AG08395 (cell line): ENCODE results near the gene MBP.
"Not testable (repeated sequence)": the region's sequence is repeated elsewhere in the genome, so short reads cannot be mapped to it uniquely, and the experiment has no call there.

Experiments
- DNase-seq: peaks from one replicate; pipeline ENCODE4 v3.0.0; 2012; ENCODE audit warnings: mixed read lengths, low spot score

Gene MBP

DNA sequence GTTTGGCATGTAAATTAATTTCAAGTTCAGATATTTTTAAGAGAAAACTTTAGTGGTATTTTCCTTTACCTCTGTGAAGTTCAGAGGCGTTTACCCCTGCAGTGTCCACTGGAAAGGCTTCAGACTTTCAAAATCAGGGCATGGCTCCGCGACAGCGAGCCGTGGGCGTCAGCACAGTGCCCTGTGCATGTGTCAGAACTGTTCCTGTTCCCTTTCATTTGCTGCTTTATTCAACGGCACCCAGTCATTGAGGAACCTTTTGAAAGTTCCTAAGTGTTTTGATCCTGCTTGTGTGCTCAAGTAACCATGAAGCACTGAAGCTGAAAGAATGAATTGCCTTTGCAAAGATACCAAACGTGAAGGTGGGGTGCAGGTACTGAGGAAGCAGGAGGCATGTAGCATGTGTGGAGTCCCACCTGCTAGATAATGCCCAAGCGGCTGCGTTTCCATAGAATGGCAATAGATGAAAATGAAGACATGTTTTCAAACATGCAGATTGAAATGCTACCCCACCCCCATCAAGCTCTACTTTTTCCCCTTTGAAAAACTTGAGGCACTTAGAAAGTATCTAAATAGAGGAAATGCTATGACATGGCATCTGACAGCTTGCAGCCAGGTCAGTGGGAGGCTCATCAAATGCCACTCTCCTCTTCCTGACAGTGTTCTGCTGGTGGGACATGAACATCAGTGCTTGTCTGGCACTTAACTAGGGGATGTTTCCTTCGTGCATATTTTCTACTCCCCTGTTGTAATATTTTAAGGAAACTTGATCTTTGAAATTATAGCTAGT, 161.6 kb downstream of the MBP start:
- no peak for DNase-seq

DNA sequence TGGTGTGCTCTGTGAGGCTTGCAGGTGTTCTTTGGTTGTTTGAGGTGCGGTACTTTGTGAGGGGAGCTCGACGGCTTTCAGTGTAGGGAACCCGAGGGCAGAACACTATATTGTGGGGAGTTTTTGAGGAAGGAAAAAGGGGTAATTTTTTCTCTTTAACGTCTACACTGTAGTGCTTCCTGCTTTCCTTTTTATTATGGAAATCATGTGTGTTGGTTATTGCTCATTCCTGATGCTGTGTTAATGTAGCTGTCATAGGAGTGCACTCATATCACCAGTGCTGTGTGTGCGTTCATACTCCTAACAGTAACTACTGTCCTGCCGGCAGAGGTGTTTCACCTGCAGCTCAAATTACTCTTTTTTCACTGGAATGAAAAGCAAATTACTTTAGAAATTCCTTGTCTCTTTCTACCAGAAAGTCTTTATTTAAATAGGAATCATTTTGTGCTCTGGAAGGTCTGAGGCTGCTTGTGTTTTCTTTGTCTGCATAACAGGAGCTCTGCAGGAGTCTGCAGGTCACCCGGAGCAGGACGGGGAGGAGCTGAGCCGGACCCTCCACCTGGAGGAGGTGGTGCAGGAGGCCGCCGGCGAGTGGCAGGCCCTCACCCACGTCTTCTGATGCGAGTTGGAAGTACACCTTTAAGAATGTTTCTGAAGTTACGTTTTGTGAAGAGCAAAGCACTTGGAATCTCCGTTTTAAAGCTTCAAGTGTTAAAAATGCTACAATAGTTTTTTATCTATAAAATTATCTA, 164.7 kb downstream of the MBP start:
- no peak for DNase-seq

DNA sequence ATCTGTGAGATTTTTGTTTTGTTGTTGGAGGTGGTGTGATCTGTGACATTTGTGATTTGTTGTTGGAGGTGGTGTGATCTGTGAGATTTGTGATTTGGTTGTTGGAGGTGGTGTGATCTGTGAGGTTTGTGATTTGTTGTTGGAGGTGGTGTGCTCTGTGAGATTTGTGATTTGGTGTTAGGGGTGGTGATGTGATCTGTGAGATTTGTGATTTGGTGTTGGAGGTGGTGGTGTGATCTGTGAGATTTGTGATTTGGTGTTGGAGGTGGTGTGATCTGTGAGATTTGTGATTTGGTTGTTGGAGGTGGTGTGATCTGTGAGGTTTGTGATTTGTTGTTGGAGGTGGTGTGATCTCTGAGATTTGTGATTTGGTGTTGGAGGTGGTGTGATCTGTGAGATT, 165.3 kb downstream of the MBP start:
- not testable (repeated sequence) for DNase-seq

DNA sequence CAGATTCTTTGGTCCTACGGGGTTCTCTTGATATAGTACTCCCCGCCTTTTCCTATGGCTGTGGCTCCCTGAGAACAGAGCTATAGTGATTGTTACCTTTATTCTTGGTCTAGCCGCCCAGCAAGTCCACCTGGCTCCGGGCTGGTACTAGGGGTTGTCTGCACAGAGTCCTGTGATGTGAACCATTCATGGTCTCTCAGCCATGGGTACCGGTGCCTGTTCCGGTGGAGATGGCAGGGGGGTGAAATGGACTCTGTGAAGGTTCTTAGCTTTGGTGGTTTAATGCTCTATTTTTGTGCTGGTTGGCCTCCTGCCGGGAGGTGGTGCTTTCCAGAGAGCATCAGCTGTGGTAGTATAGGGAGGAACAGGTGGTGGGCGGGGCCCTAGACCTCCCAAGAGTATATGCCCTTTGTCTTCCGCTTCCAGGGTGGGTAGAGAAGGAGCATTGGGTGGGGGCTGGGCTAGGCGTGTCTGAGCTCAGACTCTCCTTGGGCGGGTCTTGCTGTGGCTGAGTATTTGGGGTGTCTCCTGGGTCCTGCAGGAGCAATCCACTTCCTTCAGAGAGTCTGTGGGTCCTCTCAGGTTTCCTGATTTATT, 166.9 kb downstream of the MBP start:
- DNase-seq: not testable (repeated sequence)

DNA sequence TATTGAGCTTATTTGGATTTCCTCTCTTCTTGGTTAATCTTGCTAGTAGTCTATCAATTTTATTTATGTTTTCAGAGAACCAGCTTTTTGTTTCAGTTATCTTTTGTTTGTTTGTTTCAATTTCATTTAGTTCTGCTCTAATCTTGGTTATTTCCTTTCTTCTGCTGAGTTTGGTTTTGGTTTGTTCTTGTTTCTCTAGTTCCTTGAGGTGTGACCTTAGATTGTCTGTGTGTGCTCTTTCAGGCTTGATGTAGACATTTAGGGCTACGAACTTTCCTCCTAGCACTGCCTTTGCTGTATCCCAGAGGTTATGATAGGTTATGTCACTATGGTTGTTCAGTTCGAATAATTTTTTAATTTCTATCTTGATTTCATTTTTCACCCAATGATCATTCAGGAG, 168.6 kb downstream of the MBP start:
- DNase-seq: no peak

DNA sequence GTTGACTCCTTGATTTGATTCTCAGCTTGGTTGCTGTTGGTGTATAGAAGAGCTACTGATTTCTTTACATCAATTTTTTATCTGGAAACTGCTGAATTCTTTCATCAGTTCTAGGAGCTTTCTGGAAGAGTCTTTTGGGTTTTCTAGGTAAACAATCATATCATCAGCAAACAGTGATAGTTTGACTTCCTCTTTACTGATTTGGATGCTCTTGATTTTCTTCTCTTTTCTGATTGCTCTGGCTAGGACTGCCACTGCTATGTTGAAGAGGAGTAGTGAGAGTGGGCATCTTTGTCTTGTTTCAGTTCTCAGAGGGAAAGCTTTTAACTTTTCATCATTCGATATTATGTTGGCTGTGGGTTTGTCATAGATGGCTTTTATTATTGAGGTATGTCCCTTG, 169.7 kb downstream of the MBP start:
- DNase-seq: no peak

DNA sequence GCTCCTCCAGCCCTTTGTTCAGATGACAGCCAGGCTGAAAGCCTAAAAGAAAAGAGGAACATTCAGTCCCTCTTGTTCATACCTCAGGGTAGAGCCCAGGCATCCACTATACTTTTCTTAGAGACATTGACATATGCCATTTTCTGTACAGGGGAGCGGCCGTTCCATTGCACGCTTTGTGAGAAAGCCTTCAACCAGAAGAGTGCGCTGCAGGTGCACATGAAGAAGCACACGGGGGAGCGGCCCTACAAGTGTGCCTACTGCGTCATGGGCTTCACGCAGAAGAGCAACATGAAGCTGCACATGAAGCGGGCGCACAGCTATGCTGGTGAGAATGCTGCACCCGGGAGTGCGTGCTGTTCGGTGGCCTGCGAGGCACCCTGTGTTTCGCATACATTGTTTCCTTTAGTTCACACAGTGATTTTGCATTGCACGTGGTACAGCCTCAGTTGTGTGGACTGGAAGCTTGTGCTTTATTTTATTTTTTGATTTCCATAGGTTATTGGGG, 172.0 kb downstream of the MBP start:
- DNase-seq: no peak

DNA sequence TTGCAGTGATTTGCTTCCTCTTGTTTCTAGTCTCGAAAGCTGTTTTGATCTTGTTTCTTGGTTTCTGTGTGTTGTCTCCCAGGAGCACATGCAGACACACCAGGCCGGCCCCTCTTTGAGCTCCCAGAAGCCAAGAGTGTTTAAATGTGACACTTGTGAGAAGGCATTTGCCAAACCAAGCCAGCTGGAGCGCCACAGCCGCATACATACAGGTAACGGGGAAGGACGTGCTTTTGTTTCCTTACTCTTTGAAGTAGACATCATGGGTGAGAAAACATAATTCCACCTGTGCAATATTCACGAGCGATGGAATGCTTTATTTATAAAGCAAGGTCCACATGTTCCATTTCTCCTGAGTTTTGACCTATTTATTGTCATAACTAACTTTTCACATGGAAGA, 173.0 kb downstream of the MBP start:
- no peak for DNase-seq

DNA sequence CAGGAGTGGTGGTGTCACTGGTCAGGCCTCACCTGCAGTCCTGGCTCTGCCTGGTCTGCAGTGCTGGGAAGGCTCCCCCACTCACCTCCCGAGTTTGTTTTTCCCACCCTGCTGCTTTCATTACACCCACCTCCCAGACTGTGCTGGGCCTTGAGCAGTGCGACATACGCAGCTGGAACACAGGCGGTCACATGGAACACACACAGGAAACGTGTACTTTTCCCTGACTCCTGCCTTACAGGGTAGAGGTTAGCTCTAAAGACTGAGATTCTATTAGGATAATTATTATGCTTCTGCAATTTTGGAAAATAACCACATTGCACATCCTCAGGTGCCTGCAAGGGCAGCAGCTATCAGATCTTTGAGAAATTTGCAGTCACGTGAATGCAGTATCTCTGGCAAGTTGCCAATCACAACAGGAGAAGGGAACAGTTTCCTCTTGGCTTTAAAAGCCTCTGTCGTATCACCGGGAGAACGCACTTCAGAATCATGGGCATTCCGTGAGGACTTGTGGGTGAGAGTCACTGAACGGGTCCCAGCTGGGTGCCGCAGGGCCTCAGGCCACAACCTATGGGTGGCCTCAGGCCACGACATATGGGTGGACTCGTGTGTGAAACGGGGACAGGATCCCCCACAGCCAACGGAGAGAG, 173.8 kb downstream of the MBP start:
- no peak for DNase-seq

DNA sequence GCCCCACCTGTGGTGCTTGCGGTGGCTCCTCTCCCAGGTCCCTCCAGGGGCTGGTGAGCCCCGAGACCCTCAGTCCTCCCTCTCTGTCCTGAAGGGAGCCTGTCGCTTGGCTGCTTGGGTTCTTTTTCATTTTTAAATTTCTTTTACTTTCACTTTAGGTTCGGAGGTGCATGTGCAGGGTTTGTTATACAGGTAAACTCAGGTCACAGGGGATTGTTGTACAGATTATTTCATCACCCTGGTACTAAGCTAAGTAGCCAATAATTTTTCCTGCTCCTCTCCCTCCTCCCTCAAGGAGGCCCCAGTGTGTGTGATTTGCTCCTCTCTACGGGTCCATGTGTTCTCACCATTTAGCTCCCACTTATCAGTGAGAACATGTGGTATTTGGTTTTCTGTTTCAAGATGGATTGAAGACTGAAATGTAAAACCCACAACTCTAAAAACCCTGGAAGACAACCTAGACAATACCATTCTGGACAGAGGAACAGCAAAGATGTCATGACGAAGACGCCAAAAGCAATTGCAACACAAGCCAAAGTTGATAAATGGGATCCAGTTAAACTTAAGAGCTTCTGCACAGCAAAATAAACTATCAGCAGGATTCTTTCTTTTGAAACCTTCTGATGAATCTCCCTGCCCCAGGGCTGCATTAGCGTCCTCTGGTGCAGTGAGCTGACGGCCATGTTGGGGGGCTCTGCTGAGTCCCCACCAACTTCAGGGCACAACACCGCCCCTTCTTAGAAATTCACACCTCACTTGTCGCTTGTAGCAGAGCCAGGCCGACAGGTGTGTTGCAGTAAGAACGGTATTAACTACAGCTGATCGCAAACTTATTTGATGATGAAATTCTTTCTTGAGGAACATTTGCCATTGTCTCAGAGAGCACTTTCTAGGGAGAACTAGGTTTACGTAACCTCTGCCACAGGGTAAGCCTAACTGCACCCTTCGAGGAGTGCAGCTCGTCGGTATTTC, 174.9 kb downstream of the MBP start:
- DNase-seq: no peak

DNA sequence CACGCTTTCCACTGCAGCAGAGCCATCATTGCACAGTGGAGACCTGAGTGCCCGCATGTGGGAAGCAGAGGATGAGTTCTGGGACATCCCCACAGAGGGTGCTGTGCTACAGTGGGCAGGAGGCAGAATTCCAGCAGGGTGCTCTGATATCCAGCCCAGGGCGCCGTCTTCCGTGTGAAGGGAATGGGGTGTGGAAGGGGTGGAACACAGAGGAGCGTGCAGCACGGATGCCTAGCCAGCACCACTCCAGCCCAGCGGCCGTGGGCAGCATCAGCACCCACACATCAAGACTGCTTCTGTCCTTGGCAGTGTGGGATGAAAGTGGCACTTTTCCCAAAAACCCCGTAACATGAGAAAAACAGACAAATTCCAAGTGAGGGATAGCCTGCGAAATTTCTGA, 175.9 kb downstream of the MBP start:
- DNase-seq: no peak

DNA sequence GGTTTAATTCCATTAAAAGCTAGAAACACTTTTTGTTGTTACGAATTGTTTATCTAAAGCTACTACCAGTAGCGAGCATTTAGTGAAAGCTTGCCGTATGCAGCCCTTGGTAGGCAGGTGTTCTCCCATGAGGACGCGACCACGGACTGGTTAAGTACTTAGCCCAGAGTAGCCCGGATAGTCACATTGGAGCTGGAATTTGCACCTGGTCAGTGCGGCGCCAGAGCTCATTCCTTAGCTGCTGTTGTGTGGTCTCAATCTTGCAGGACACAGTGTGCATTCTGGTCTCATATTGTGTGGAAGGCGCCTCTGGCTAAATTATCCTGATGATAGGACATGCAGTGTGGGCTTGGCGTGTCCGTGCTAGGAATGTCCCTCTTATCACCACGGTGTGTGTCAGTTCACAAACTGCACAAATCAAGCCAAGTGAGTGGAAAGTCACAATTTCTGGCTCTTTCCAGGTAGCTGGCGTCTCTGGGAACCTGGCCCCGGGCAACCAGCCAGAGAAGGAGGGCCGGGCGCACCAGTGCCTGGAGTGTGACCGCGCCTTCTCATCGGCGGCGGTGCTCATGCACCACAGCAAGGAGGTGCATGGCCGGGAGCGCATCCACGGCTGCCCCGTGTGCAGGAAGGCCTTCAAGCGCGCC, 176.9 kb downstream of the MBP start:
- DNase-seq: no peak

DNA sequence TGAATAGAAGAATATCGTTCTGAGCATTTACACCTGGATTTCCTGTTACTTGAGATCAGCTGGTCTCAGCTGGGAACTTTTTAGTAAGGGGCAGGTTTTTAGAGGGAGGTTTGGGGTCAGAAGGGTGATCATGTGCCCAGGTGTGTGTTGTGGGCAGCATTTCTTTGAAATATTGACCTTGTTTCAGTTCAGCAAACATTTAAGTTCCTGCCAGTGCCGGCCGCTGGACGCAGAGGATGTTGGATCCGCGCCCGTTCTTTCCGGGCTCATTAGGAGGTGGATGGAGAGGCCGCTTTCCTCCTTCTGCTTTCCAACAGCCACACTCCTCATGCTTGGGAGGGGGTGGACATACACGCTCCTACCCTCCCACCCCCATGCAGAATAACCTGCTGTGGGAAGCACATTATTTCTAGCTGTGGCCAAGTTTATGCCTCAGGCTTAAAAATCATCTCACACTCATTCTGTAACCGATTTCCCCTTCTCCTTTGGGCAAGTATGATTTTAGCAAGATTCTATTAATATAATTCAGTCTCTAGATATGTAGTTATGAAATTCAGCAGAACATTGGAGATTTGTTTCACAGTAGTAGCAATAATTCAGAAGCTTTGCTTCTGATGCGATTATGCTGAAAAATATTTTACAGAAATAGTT, 178.9 kb downstream of the MBP start:
- DNase-seq: no peak

DNA sequence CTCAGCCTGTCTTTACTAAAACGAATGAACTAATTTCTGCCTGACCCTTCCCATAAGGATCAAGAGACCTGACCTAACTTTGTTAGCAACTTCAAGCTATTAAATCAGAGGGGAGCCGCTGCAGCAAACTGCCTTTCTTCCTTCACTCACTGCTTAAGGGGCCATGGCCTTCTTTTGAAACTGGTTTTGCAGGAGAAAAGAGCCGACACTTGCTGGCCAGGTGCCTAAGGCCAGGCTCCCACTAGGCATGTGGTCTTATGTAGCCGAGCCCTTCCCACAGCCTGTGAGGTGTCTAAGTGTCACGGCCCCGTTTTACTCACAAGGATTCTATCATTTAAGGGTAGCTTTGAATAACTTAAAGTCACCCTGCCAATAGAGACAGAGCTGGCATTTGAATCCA, 179.4 kb downstream of the MBP start:
- DNase-seq: no peak

DNA sequence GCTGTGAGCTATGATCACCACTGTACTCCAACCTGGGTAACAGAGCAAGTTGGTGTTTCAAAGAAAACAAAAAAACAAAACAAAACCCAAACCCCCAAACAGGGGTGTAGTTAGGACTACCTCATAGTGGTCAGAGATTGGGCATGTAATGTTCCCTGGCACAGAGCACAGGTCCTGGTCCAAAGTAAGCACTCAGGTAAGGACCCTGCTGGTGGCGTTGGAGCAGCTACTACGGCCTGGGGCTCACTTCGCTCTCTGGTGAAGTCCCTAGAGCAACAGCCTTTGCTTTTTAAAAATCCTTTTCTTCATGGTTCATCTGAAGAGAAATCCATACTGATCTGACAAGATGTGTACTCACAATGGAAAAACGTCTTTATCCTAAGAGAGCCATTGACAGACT, 179.8 kb downstream of the MBP start:
- DNase-seq: no peak

DNA sequence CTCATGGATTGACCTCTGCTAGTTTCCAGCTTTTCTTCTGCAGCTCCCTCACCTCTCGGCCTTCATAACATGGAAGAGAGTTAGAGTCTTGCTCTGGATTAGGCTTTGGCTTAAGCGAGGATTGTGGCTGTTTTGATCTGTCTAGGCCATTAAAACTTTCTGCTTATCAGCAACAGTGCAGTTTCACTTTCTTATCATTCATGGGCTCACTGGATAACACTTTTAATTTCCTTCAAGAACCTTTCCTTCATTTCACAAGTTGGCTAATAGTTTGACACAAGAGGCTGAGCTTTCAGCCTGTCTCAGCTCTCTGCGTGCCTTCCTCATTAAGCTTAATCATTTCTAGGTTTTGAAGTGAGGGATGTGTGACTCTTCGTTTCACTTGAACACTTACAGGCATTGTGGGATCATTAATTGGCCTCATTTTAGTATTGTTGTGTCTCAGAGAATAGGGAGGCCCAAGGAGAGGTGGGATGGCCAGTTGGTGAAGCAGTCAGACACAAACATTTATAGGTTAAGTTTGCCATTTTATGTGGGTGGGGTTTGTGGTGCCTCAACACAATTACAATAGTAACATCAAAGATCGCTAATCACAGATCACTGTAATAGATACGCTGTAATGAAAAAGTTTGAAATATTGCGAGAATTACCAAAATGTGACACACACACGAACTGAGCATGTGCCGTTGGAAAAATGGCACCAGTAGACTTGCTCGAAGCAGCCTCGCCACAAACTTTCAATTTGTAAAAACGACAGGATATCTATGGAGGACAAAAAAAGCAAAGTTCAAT, 180.9 kb downstream of the MBP start:
- no peak for DNase-seq

DNA sequence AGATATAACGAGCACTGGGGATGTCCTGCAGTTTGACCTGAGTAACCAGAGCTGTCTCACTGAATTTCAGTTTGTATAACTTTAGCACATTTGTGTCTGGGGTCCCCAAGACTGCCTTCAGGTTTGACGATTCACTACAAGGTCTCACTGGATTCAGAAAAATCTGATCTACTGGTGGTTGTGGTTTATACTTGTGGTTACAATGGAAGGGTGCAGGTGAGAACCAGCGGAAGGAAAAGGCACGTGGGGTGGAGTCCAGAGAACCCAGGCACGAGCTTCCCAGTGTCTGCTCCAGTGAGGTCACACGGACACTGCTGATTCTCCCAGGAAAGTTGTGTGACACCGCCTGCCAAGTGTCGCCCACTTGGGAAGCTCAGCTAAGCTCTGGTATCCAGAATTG, 184.2 kb downstream of the MBP start:
- no peak for DNase-seq

DNA sequence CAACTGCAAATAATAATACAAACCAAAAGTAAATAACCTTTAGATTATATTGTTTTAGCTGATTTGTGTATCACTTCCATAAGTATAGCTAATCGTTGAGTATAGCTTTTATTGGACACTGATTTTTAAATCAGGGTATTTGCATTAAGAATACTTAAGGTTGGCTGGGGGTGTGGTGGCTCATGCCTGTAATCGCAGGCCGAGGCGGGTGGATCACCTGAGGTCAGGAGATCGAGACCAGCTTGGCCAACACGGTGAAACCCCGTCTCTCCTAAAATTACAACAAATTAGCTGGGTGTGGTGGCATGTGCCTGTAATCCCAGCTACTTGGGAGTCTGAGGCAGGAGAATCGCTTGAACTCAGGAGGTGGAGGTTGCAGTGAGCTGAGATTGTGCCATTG, 188.2 kb downstream of the MBP start:
- not testable (repeated sequence) for DNase-seq

DNA sequence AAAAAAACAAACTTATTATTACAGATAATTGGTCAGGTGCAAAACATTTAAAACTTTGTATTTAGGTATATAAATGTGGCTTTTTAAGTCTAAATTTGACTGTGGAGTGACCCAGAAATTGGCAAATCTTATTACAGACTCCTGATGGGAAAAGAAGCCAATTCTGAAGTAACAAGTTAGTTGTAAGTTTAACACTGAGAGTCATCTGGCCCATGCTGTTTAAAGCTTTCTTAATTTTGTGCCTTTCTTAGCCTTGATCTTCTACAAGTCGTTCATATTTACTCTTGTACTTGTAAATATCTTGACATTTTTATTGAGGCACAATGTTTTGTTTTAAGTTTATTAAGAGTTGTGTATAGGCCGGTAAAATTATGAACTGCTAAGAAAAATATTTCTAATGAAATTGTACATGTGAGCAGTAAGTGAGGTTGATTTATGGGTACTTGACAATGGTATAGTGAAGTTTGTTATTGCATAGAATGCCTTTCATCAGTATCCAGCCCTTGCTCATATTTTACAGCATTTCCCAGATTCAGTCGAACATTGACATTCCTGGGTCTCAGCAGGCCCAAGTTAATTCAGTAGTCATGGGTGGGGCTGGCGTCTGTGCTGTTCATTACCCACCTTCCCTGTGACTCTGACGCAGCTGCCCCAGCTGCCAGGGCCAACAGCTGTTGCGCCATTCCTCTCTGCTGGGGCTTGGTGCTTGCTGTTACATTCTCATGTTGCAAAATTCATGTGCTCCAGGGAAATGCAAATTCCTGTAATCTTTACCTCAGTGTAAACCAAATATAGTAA, 188.8 kb downstream of the MBP start:
- DNase-seq: peak; percentile 43
